GM12801 (cell line): ENCODE measurements around the gene CCDC150.

Experiments used
- CTCF ChIP-seq: IDR thresholded peaks from one replicate; pipeline ENCODE4 v1.5.1; 2011; ENCODE audit warnings: control low read depth; ENCODE audit not compliant: insufficient read length; ENCODE audit errors: extremely low read depth

CCDC150 gene

GRCh38 chr2:196640031-196640548, 575 bp downstream of the CCDC150 start:
- TF ChIP-seq CTCF = no peak

GRCh38 chr2:196649202-196649601, 9.7 kb downstream of the CCDC150 start:
- no peak for TF ChIP-seq CTCF

GRCh38 chr2:196651387-196652094, 12.0 kb downstream of the CCDC150 start:
- no peak for TF ChIP-seq CTCF

GRCh38 chr2:196652869-196653268, 13.4 kb downstream of the CCDC150 start:
- TF ChIP-seq CTCF = no peak

GRCh38 chr2:196653843-196654242, 14.3 kb downstream of the CCDC150 start:
- no peak for TF ChIP-seq CTCF

GRCh38 chr2:196655761-196656160, 16.2 kb downstream of the CCDC150 start:
- no peak for TF ChIP-seq CTCF

GRCh38 chr2:196657333-196657732, 17.8 kb downstream of the CCDC150 start:
- no peak for TF ChIP-seq CTCF
